NCI-H774 (cell line): ENCODE results near the gene SSPN.
"Not testable (repeated sequence)": the region's sequence is repeated elsewhere in the genome, so short reads cannot be mapped to it uniquely, and the experiment has no call there.

Experiments used
- DNase-seq: peaks from one replicate; lab custom pipeline; 2025; lab: John Stamatoyannopoulos, UW

Gene SSPN

GRCh38 chr12:26229910-26230309, 34.5 kb downstream of the SSPN start:
- DNase-seq, result no peak

- DNase-seq, result no peak
Measured at GRCh38 chr12:26231470-26231869, 36.1 kb downstream of the SSPN start.

DNA sequence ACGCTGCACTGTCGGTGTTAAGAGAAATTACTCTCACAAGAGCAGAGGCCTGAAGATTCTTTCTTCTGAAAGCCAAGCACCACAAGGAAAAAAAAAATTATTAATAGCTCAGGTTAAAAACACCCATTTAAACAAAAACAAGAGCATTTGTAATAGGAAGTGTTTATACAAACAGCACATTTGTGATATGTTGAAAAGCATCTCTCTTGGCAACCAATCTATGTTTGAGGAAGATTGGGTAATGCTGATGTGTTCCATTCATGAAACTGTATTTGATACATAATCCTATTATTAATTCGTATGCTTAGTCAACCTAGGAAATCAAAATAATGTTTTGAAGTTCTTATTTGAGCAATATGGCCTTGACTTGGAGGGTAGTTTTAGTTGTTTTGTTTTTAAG, 36.5 kb downstream of the SSPN start:
- DNase-seq, result no peak

GRCh38 chr12:26233631-26234030, 38.3 kb downstream of the SSPN start:
- DNase-seq, result no peak

GRCh38 chr12:26235465-26235864, 40.1 kb downstream of the SSPN start:
- not testable (repeated sequence) for DNase-seq

GRCh38 chr12:26238341-26239121, 43.2 kb downstream of the SSPN start:
- no peak for DNase-seq

GRCh38 chr12:26239122-26239851, 43.9 kb downstream of the SSPN start:
- DNase-seq, result no peak

DNA sequence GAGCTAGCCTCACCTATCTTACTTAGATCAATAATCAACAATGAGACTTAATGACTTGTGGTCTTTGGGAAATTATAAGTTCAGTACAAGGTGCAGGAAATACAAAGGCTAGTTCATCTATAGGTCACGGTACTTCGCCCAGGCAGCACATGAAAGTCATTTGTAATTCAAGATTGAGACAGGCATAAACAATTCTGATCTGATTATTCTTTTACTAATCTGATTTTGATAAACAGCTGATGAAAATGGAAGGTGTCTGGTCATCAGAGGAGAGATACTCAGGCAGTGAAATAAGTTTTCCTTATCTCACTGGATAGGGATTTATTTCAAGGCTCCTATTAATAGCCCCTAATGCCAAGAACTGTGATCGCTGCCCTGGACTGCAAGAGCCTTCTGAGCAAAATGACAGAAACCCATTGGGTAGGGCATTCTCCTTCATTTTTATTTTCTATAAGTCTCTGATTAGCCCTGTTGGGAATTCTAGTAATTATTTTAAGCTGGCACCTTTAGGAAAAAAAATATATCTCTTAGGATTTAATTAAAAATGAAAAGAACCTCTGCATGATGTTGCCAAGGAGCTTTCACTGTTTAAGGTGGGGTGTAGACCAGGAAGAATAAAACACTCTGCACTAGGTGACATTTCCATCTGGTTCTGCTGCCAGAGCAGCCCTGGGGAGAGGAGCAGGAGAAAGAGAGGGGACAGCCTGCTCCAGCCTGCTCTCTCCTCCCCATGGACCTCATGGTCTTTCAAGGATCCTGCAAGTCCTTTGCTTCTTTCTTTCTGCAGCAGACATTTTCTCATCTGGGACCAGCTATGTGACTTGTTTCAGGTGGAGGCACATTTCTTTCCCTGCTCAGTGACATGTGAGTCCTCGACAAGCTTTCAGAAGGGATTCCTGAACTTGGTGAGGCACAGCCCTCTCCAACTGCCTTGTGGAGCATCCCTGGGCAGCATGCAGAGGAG, 44.8 kb downstream of the SSPN start:
- DNase-seq, result no peak

DNA sequence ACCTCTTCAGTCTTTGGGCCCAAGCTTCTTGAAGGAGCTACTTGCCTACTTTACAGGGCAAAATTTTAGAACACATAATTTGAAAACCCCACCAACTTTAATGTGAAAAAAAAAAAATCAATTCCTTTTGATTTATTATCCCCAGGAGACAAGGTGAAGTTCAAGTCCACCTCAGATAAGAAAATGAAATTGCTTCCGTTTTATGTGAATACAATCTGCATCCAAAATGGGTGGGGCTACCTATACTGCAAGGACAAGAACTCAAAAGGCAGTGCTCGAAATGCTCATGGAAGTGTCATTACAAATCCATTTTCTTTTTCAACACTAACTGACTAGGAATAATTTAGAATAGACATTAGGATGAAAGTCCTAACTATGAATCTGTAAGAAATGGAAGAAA, 45.7 kb downstream of the SSPN start:
- DNase-seq, result no peak

- no peak for DNase-seq
Measured at GRCh38 chr12:26242683-26243082, 47.3 kb downstream of the SSPN start.

DNA sequence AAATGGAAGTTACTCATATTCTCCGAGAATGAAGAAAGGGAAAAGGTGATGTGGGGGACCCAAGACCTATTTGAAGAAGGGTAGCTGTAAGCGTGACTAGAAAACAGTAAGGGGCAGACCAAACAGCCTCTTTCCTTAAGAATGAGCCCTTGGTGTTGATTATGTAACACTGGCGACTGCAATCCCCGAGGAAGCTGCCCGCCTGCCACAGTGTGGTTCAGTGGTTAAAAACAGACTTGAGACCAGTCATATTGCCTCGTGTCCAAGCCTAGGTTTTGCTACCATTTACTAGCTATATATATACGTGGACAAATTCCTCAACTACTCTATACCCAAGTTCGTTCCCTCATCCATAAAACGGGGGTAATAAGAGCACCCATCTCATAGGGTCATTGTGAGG, 49.1 kb downstream of the SSPN start:
- DNase-seq, result no peak

GRCh38 chr12:26245175-26245942, 50.0 kb downstream of the SSPN start:
- DNase-seq, result no peak

DNA sequence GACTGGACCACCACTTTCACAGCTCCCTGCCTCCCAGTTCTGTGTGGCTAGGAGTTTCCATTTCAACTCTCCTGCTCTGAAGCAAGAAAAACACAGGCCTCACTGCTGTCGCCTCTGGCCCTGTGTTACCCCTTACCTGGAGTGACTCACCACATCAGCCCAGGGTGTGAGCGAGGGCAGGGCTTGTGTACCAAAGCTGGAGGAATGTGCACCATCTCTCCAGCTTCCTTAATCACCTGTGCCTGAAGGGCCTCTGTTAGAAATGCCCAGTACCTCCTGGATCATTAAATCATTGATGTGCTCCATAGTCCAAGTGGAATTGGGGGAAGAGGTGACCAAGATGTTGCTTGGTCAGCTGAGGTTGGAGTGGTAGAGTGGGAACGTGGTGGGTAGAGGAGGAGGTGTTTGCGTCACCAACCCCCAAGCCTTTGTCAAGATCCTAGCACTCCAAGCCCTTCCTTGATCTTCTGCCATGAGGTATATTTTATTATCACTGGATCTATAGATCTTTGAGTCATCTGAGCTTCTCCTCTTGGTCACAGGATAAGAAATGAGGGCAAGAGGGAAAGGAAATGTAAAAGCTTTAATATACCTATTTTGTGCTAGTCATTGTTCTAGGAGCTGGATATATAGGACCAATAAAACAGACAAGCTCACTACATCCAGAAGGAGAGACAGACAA, 51.3 kb downstream of the SSPN start:
- no peak for DNase-seq

- no peak for DNase-seq
Measured at GRCh38 chr12:26247873-26248272, 52.5 kb downstream of the SSPN start.

DNA sequence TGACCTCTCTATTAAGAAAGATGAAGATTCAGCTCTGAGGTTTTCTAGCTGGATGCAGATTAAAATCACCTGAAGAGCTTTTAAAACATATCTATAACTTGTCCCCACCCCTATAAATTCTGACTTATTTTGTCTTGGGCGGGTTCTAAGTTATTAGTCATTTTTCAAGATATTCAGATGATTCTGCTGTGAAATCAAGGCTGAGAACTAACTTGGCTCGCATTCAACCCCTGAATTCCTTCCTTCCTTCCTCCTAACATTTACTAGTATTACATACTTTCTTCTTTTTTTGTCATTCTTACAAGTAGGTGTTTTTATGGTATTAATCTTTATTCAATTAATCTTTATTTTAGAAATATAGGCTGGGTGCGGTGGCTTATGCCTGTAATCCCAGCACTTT, 55.4 kb downstream of the SSPN start:
- no peak for DNase-seq

GRCh38 chr12:26251600-26251999, 56.2 kb downstream of the SSPN start:
- no peak for DNase-seq

- no peak for DNase-seq
Measured at GRCh38 chr12:26252946-26253345, 57.6 kb downstream of the SSPN start.

DNA sequence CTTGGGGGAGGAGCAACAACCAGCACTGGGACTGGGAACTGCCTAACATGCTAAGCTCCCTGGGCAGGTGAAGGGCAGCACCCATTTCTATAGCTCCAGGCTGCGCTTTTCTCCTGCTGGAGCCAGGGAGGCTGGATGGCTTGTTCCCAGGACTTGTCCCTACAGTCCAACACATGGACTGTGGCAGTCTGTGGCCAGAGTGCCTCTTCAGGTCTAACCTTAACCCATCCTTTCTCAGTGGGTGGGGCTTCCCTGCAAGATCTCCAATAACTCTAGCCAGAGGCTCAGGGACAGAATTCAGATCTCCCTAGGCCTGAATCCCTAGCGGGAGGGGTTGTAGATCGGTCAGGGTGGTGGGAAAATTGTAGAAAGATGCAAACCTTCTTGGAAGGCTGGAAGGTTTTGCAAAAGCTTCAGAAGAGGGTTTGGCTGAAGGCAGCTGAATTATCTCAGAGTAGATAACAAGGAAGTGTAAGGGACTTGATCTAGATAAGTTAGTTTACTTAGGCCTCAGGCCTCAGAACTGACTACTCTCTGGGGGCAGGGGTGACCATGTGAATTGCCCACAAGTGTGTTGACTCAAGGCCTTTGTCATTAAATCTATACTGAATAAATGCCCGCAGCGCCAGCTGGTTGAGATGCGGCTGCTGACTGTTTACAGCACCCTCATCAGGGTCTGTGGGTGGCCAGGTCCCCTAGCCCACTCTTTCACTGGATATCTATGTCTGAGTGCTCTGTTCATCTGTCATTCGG, 60.7 kb downstream of the SSPN start:
- DNase-seq, result no peak

DNA sequence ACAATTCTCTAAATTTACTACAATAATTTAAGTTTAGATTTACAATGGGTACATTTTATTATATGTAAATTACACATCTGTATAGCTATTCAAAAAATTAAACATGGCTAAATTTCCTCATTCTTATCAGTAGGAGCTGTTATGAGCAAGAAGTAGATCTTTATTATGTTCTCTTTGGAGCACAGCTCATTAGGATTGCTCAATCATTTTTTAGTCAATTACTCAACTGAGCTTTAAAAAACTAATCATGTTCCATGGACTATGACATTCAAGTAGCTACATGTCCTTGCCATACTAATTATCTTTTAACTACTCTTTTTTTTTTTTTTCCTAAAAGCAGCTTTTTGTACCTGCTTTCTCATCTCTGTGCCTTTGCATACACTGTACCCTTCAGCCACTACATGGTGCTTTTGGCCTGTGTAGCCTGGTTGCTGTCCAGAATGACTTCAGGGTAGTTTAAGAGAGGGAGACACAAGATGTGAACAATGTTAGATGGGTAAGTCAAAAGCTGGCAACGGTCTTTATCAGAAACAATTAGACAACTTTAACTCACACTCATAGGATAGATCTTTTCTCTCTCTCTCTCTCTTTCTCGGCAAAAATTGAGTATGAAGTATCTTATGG, 69.0 kb downstream of the SSPN start:
- no peak for DNase-seq

DNA sequence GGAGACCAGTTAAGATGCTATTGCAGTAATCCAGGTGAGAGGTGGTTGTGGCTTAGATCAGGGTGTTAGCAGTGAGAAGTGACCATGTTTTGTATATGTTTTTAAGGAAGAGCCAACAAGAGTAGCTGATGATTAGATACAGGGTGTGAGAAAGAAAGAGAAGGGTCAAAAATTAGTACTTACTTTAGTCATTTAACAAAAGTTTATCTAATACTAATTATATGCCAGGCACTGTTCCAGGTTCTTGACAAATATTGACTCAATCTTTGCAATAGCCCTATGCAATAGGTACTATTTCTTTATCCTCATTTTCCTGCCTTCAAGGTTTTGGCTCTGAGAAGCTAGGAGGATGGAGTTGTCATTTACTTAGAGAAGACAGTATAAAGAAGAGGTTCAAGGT, 70.2 kb downstream of the SSPN start:
- no peak for DNase-seq
